Measurements from ENCODE around the gene MANEAL.

- no peak for TF ChIP-seq REST (IDR thresholded peaks at IDR 0.05)
- TF ChIP-seq MAX (IDR thresholded peaks at IDR 0.05), result no peak
- no peak for TF ChIP-seq CTCF (IDR thresholded peaks at IDR 0.05; ENCODE audit: low read depth, low read length, missing input control)
- TF ChIP-seq RAD21 (IDR thresholded peaks at IDR 0.05), result no peak
Observed at GRCh38 chr1:37802439-37802838, 8.8 kb downstream of the MANEAL start.
